WTC11 (cell line): ENCODE results near the gene CAPN9.

Experiments
- CREM ChIP-seq: sonication (generic); formaldehyde crosslinking; IDR thresholded peaks from 2 replicates; pipeline ENCODE4 v1.8.1; 2022; ENCODE audit warnings: mild to moderate bottlenecking, missing genetic modification reagents, moderate library complexity
- HMGXB4 ChIP-seq: sonication (generic); formaldehyde crosslinking; IDR thresholded peaks from 2 replicates; pipeline ENCODE4 v1.8.1; 2023; ENCODE audit warnings: mild to moderate bottlenecking, moderate library complexity, missing genetic modification reagents
- RELA ChIP-seq: sonication (generic); formaldehyde crosslinking; IDR thresholded peaks from 2 replicates; pipeline ENCODE4 v1.8.1; 2022; ENCODE audit warnings: missing genetic modification reagents, mild to moderate bottlenecking, borderline replicate concordance
- ZBTB21 ChIP-seq: sonication (generic); formaldehyde crosslinking; IDR thresholded peaks from 2 replicates; pipeline ENCODE4 v1.8.1; 2023; ENCODE audit warnings: mild to moderate bottlenecking, missing genetic modification reagents, borderline replicate concordance
- TF ChIP-seq, protein P1 (sequence below): fragments of 200-600 bp; IDR thresholded peaks from 2 replicates; pipeline ENCODE4 v1.8.0; 2022; ENCODE audit warnings: antibody characterized with exemption
- TF ChIP-seq, protein P2 (sequence below): sonication (generic); formaldehyde crosslinking; IDR thresholded peaks from 2 replicates; pipeline ENCODE4 v1.8.1; 2022; ENCODE audit warnings: low read depth, mild to moderate bottlenecking, moderate library complexity, missing genetic modification reagents, borderline replicate concordance
- TF ChIP-seq, protein P3 (sequence below): fragments of 250-450 bp; sonication (Bioruptor Pico); IDR thresholded peaks from 2 replicates; pipeline ENCODE4 v1.8.0; 2021; ENCODE audit warnings: mild to moderate bottlenecking

DNA sequence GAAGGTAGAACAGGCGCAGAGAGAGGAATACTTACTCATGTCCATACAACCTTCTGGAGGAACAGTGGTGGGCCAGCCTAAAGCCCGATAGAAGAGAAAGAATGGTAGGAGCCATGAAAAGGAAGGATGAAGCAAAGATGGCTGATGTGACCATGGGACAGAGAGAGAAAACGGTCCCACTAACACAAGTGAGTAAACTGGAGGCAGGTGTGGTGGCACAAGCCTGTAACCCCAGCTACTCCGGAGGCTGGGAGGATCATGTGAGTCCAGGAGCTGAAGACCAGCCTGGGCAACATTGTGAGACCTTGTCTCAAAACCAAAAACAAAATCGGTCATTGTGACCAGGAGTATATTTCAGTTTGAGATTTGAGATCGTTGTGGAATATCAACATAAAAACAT lies 71.7 kb downstream of the CAPN9 start:
- TF ChIP-seq, protein P1, sequence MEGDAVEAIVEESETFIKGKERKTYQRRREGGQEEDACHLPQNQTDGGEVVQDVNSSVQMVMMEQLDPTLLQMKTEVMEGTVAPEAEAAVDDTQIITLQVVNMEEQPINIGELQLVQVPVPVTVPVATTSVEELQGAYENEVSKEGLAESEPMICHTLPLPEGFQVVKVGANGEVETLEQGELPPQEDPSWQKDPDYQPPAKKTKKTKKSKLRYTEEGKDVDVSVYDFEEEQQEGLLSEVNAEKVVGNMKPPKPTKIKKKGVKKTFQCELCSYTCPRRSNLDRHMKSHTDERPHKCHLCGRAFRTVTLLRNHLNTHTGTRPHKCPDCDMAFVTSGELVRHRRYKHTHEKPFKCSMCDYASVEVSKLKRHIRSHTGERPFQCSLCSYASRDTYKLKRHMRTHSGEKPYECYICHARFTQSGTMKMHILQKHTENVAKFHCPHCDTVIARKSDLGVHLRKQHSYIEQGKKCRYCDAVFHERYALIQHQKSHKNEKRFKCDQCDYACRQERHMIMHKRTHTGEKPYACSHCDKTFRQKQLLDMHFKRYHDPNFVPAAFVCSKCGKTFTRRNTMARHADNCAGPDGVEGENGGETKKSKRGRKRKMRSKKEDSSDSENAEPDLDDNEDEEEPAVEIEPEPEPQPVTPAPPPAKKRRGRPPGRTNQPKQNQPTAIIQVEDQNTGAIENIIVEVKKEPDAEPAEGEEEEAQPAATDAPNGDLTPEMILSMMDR = no peak
- no peak for TF ChIP-seq HMGXB4 (CRISPR knock-in tag)
- no peak for TF ChIP-seq CREM (CRISPR knock-in tag)
- no peak for TF ChIP-seq RELA (CRISPR knock-in tag)
- TF ChIP-seq, protein P2, sequence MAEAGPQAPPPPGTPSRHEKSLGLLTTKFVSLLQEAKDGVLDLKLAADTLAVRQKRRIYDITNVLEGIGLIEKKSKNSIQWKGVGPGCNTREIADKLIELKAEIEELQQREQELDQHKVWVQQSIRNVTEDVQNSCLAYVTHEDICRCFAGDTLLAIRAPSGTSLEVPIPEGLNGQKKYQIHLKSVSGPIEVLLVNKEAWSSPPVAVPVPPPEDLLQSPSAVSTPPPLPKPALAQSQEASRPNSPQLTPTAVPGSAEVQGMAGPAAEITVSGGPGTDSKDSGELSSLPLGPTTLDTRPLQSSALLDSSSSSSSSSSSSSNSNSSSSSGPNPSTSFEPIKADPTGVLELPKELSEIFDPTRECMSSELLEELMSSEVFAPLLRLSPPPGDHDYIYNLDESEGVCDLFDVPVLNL (CRISPR knock-in tag) = no peak
- TF ChIP-seq, protein P3, sequence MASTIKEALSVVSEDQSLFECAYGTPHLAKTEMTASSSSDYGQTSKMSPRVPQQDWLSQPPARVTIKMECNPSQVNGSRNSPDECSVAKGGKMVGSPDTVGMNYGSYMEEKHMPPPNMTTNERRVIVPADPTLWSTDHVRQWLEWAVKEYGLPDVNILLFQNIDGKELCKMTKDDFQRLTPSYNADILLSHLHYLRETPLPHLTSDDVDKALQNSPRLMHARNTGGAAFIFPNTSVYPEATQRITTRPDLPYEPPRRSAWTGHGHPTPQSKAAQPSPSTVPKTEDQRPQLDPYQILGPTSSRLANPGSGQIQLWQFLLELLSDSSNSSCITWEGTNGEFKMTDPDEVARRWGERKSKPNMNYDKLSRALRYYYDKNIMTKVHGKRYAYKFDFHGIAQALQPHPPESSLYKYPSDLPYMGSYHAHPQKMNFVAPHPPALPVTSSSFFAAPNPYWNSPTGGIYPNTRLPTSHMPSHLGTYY (CRISPR knock-in tag) = no peak
- TF ChIP-seq ZBTB21 (CRISPR knock-in tag) = no peak
